GM21717 (cell line): ENCODE data around the gene CPAMD8.

Source experiments
- ATAC-seq: cut with Tn5 transposase; IDR thresholded peaks from one replicate; pipeline ENCODE4 v1.9.1; 2021; ENCODE audit warnings: mild to moderate bottlenecking, moderate library complexity; ENCODE audit not compliant: unreplicated experiment

The CPAMD8 gene

DNA sequence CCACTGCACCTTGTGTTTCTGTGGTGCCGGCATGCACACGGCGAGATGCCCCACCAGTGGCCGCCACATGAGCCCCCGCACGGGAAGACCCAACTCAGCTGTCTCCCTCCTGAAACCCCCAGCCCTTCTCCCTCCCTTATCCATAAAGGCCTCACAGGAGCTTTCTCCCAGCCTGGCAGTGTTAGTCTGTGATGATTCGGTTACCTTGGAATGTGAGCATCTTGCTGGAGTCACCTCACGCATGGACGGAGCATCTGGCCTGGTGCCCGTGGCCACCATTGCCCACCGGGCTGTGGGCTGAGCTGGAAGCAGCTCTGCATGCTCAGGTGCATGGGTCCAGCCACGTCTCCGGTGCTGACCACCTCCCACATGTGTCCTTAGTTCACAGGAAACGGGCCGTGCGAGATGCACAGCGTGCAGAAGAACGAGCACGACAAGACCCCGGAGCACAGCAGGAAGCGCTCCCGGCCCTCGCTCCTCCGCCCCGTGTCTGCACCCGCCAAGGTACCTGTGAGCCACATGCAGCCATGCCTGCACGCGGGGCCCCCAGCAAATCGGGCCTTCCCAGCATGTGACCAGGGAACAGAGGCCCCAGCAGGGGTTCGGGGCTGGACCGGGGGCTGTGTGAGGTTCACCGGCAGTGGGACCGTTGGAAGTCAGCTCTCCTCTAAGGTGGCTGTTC lies 175.4 kb downstream of the CPAMD8 start:
- ATAC-seq, result no peak

DNA sequence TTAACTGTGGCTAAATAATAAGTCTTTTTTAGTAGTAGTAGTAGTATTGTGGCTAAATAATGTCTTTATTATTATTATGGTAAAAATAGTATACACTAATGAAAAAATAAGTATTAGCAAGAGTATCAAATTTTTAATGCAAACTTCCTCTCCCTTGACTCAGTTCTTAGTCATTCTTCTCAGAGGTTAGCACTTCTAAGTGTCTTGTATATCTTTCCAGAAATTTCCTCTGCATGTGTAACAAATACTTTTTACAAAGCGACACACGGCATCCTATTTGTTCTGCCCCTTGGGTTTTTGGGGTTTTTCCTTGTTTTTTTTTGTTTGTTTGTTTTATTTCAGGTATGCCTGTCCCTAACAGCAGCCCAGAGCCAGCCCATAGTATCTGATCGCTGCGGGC lies 176.5 kb downstream of the CPAMD8 start:
- no peak for ATAC-seq

DNA sequence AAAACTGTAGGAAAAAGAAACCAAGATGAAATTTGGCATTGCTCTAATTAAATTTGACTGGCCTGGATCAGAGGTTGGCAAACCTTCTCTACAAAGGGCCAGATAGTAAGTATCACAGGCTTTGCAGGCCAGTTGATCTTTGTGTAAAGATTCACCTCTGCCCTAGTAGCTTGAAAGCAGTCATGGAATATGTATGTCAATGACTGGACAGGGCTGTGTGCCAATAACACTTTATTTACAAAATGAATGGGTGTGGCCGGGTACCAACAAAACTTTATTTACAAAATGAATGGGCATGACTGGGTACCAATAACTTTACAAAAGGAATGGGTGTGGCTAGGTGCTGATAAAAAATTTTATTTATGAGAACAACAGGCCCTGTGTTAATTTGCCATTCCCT lies 177.4 kb downstream of the CPAMD8 start:
- ATAC-seq, result no peak

DNA sequence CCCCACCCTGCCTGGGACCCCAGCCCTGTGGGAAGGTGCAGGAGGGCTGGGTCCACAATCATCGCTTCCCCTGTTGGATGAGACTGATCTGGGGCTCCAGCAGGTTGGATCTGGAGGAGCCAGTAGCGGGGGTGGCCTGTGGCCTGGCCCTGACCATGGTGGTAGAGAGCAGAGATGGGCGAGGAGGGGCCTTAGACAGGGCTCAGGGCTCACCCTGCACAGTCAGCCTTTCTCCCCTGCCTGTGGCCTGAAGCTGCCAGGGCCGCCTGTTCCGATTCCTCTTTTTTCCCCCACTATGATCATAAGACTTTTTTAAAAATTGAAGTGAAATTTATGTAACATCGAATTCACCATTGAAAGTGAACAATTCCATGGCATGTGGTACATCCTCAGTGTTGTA lies 179.2 kb downstream of the CPAMD8 start:
- no peak for ATAC-seq

DNA sequence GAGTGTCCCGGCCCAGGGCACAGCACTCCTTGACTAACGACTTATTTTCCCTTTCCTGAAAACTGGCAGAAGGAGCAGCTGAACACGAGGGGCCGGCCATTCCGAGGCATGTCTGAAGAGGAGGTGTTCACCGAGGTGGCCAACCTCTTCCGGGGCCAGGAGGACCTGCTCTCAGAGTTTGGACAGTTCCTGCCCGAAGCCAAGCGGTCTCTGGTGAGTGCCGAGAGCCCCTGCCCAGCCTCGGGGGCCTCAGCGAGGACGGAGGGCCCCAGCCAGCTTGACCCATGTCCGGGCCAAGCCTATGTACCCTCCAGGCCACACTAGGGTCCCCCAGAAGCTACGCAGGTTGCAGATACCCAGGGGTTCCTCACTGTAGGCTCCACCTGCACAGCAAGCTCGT lies 179.7 kb downstream of the CPAMD8 start:
- ATAC-seq, result no peak
